Common myeloid progenitor, CD34-positive (primary cell): ENCODE data around the gene CYB561.

Experiments used
- CTCF ChIA-PET: fragments of 350-600 bp; sonication (Branson Sonifier 250); formaldehyde crosslinking; loops from one replicate; lab custom pipeline; 2021; ENCODE audit warnings: antibody characterized with exemption; lab: Charles Lee
- POLR2A ChIA-PET: fragments of 350-600 bp; sonication (Branson Sonifier 250); formaldehyde crosslinking; loops from one replicate; lab custom pipeline; 2021; ENCODE audit warnings: antibody characterized with exemption; lab: Charles Lee
- DNase-seq, 3 donors: peaks; one replicate each; pipeline versions ENCODE4 v3.0.0 to v3.0.0-alpha.2; 2013
- H3K27ac ChIP-seq, 2 experiments: 1 replicate in 1 of 2; 2 replicates in 1 of 2; pipeline ENCODE4 v1.7.0; 2013; ENCODE audit warnings: inconsistent platforms in 2 of 2, low read length in 2 of 2, mild to moderate bottlenecking in 2 of 2, low read depth in 1 of 2, moderate library complexity in 1 of 2; ENCODE audit not compliant: severe bottlenecking in 2 of 2, insufficient read depth in 1 of 2, poor library complexity in 1 of 2
- H3K27me3 ChIP-seq, 5 experiments: replicated peaks in 2 of 5; 1 replicate in 3 of 5; 2 replicates in 2 of 5; pipeline versions ENCODE4 v1.6.1 to v1.7.0; 2013; ENCODE audit warnings: low read length in 4 of 5, mild to moderate bottlenecking in 2 of 5, moderate library complexity in 2 of 5, inconsistent platforms in 1 of 5; ENCODE audit not compliant: insufficient read depth in 5 of 5, control insufficient read depth in 4 of 5
- H3K36me3 ChIP-seq, 4 experiments: 1 replicate in 2 of 4; 2 replicates in 2 of 4; pipeline versions ENCODE4 v1.6.1 to v1.7.0; 2013; ENCODE audit warnings: low read length in 3 of 4, control low read depth in 1 of 4, mild to moderate bottlenecking in 1 of 4; ENCODE audit not compliant: control insufficient read depth in 4 of 4, insufficient read depth in 4 of 4
- H3K4me1 ChIP-seq, 4 experiments: 1 replicate in 3 of 4; 2 replicates in 1 of 4; pipeline versions ENCODE4 v1.6.1 to v1.7.1; 2013; ENCODE audit warnings: low read length in 3 of 4, mild to moderate bottlenecking in 3 of 4, control low read depth in 1 of 4, inconsistent platforms in 1 of 4, moderate library complexity in 1 of 4; ENCODE audit not compliant: control insufficient read depth in 4 of 4, insufficient read depth in 4 of 4; ENCODE audit errors: control extremely low read depth in 1 of 4
- H3K4me3 ChIP-seq, 7 experiments: 1 replicate in 4 of 7; 2 replicates in 3 of 7; pipeline versions ENCODE4 v1.5.1 to v1.7.0; 2013; ENCODE audit warnings: mild to moderate bottlenecking in 7 of 7, low read length in 6 of 7, moderate library complexity in 6 of 7, inconsistent platforms in 2 of 7, low read depth in 2 of 7, control low read depth in 1 of 7; ENCODE audit not compliant: insufficient read depth in 4 of 7, control insufficient read depth in 1 of 7; ENCODE audit errors: extremely low read depth in 1 of 7
- H3K9me3 ChIP-seq, 5 experiments: 1 replicate in 4 of 5; 2 replicates in 1 of 5; pipeline versions ENCODE4 v1.6.1 to v1.7.1; 2013; ENCODE audit warnings: low read length in 4 of 5, mild to moderate bottlenecking in 2 of 5, inconsistent platforms in 1 of 5, low read depth in 1 of 5, moderate library complexity in 1 of 5; ENCODE audit not compliant: control insufficient read depth in 4 of 5, insufficient read depth in 2 of 5; ENCODE audit errors: control extremely low read depth in 1 of 5
- WGBS: methylation state at CpG from one replicate; pipeline ENCODE4 v1.1.5; 2013; ENCODE audit not compliant: insufficient coverage; 5-methylcytosine and 5-hydroxymethylcytosine counted together

Gene CYB561

DNA sequence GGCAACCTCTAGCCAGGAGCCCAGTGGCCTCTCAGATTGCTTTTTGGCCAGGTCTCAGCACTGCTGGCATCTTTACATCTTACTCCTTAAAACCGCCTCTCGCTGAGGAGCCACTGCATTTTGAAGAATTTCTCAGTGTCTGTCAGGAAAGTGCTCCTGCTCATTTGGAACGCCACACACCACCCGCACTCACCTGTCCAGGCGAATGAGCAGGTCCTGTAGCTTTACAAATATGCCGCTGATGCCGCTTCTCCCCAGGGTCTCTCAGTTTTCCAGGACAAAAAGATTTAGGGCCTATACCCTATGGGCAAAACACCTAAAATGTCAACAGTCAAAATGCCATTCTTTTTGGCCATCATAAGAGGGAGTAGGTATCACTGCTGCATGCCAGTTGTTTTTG lies 22.1 kb downstream of the CYB561 start:
- H3K27me3 ChIP-seq = no peaks in the 10 kb centered on the region
- ChIA-PET CTCF (interaction anchor here (0.6 to 27.9 kb wide), 11 partner anchors 10 to 279 kb away, joined by 3 to 562 read pairs (median 3); partner anchors contain the start of genes ACE and CYB561), POLR2A (no interaction called here)
- peaks cover 19 to 86% (median 83%) of the 10 kb centered on the region in 4 experiments for H3K4me1 ChIP-seq
- DNase-seq = no peak
- H3K36me3 ChIP-seq = peaks cover 0 to 5% (median under 1%) of the 10 kb centered on the region in 4 experiments
- no peaks in the 10 kb centered on the region for H3K9me3 ChIP-seq
- H3K4me3 ChIP-seq = peak overlapping the region in 1 of 7 experiments; percentile 26
- WGBS = 100% methylated on average over 7 of the region's 7 CpGs
- no peak overlapping the region for H3K27ac ChIP-seq

DNA sequence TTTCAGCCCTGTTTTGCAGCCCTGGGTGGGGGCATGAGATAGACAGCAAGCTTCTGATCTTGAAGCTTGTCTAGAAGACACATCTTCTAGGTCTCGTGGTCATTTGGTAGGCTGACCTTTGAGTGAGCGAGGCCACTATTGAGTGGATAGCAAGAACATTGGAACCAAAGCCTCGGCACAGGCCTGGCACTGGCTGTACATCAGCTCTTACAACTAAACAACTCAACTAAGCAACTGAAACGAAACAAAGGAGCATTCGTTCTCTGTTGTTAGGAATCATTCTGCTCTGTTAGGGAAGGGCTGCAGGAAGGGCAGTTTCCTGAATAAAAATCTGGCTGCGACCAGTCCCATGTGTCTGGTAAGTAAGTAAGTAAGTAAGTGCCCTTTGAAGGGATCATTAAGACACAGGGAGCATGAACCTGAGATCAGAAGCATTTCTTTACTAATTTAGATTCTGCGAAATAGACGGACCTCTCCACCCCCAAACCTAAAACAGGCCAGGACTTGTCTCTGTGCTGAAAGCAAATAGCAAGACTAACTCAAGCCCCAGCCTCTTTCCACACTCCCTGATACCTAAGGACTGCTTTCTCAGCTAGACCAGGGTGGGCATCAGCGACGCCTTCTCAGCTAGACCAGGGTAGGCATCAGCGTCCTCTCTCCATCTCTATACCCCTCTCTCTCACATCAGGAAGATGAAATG lies 22.7 kb downstream of the CYB561 start:
- H3K27ac ChIP-seq = no peak overlapping the region
- H3K4me1 ChIP-seq = peaks cover 19 to 90% (median 84%) of the 10 kb centered on the region in 4 experiments
- WGBS = 60% methylated on average over 8 of the region's 11 CpGs
- ChIA-PET CTCF (interaction anchor here (0.6 to 27.9 kb wide), 11 partner anchors 10 to 279 kb away, joined by 3 to 562 read pairs (median 3); partner anchors contain the start of genes ACE and CYB561), POLR2A (no interaction called here)
- H3K4me3 ChIP-seq = peak overlapping the region in 4 of 7 experiments; percentile 3 to 41 (median 28)
- H3K36me3 ChIP-seq = peaks cover 0 to 5% (median 2%) of the 10 kb centered on the region in 4 experiments
- H3K27me3 ChIP-seq = no peaks in the 10 kb centered on the region
- no peak for DNase-seq
- H3K9me3 ChIP-seq = no peaks in the 10 kb centered on the region

DNA sequence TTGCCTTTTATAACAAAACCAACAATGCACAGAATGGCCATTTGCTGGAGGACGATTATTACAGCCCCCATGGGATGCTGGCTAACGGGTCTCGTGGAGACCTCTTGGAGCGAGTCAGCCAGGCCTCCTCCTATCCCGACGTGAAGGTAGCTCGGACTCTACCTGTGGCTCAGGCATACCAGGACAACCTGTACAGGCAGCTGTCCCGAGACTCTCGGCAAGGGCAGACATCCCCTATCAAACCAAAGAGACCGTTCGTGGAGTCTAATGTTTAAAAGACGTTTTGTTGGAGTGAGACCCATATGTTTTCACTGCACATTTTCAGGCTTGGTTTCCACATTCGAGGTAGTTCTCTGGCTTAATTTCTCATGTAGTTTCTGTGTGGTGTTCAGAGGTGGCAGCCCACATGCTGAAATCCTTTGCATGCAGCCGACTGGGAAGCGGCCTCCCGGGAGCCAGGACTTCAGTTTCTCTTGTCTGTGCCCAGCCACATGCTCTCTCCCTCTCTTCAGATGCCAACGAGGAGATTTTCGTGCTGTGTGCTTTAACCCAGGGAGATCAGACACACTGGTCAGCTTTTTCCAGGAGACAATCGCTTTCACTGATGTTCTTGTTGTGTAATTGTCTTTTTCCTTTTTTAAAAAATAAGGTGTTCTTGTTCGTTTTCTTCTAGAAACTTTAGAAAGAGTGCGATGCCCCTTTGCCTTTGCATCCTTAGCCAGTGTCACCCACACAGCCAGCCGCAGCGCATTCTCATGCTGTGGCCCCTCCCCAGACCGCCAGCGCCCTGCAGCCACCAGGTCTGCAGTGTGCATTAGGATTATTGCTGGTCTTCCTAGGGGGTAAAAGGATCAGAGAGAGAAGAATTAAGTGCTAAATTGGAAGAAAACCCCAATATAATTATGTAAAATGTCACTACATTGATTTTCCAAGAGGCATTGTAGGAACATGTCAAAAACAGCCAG lies 24.1 kb downstream of the CYB561 start:
- Histone ChIP-seq H3K4me3 (no peak overlapping the region), H3K27ac (no peak overlapping the region), H3K27me3 (no peaks in the 10 kb centered on the region), H3K9me3 (no peaks in the 10 kb centered on the region), H3K4me1 (peaks cover 12 to 78% (median 72%) of the 10 kb centered on the region in 4 experiments), H3K36me3 (peaks cover 0 to 5% (median 2%) of the 10 kb centered on the region in 4 experiments)
- DNase-seq = no peak
- POLR2A ChIA-PET = no interaction called here
- CTCF ChIA-PET = interaction anchor here (1.0 to 27.9 kb wide), 4 partner anchors 18 to 190 kb away, joined by 3 to 562 read pairs (median 200); partner anchors contain the start of genes ACE and CYB561
- 97% methylated on average over 19 of the region's 25 CpGs for WGBS

DNA sequence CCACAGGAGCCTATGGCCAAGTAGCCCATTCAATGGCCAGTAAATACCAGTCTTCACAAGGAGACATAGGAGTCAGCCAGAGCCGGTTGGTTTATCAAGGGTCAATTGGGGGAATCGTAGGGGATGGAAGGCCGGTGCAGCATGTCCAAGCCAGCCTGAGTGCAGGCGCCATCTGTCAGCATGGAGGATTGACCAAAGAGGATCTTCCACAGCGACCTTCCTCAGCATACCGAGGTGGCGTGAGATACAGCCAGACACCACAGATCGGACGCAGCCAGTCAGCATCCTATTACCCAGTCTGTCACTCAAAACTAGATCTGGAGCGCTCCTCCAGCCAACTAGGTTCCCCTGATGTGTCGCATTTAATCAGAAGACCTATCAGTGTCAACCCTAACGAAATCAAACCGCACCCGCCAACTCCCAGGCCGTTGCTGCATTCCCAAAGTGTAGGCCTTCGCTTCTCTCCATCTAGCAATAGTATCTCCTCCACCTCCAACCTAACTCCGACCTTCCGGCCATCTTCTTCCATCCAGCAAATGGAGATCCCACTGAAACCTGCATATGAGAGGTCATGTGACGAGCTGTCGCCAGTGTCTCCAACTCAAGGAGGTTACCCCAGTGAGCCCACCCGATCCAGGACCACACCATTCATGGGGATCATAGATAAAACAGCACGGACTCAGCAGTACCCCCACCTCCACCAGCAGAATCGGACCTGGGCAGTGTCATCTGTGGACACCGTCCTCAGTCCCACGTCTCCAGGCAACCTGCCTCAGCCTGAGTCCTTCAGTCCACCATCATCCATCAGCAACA lies 25.0 kb downstream of the CYB561 start:
- no peaks in the 10 kb centered on the region for H3K27me3 ChIP-seq
- POLR2A ChIA-PET = interaction anchor here (0.8 to 2.2 kb wide), 5 partner anchors 11 to 57 kb away, joined by 3 to 15 read pairs (median 6); partner anchors contain the start of gene CYB561
- CTCF ChIA-PET = interaction anchor here (1.0 to 27.9 kb wide), 6 partner anchors 14 to 195 kb away, joined by 3 to 562 read pairs (median 45); partner anchors contain the start of genes ACE and CYB561
- H3K27ac ChIP-seq = peak overlapping the region in 1 of 2 experiments; percentile 74
- 89% methylated on average over 19 of the region's 25 CpGs for WGBS
- H3K9me3 ChIP-seq = no peaks in the 10 kb centered on the region
- H3K4me1 ChIP-seq = peaks cover 12 to 69% (median 63%) of the 10 kb centered on the region in 4 experiments
- H3K4me3 ChIP-seq = peak overlapping the region in 1 of 7 experiments; percentile 31
- no peak for DNase-seq
- H3K36me3 ChIP-seq = peaks cover 0 to 8% (median 2%) of the 10 kb centered on the region in 4 experiments

DNA sequence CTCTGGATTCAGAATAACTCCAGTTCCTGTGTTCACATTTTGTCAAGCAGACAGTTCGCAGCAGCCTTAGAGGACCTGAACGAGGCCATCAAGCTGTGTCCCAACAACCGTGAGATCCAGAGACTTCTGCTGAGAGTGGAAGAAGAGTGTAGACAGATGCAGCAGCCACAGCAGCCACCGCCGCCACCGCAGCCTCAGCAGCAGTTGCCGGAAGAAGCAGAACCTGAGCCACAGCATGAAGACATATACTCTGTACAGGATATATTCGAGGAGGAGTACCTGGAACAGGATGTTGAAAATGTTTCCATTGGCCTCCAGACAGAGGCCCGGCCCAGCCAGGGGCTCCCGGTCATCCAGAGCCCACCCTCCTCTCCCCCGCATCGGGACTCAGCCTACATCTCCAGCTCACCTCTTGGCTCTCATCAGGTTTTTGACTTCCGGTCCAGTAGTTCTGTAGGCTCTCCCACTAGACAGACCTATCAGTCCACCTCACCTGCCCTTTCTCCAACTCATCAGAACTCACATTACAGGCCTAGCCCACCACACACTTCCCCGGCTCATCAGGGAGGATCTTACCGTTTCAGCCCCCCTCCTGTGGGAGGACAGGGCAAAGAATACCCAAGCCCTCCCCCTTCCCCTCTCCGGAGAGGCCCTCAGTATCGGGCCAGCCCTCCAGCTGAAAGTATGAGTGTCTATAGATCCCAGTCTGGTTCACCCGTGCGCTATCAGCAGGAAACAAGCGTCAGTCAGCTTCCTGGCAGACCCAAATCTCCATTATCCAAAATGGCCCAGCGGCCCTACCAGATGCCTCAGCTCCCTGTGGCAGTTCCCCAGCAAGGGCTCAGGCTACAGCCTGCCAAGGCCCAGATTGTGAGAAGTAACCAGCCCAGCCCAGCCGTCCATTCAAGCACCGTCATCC lies 25.9 kb downstream of the CYB561 start:
- POLR2A ChIA-PET = interaction anchor here (0.8 to 2.2 kb wide), 6 partner anchors 12 to 58 kb away, joined by 3 to 15 read pairs (median 5); partner anchors contain the start of gene CYB561
- Histone ChIP-seq H3K4me3 (peak overlapping the region in 4 of 7 experiments; percentile 7 to 42 (median 24)), H3K27ac (peak overlapping the region; percentile 25 to 74), H3K36me3 (peaks cover 0 to 16% (median 2%) of the 10 kb centered on the region in 4 experiments), H3K9me3 (no peaks in the 10 kb centered on the region), H3K4me1 (peaks cover 12 to 65% (median 56%) of the 10 kb centered on the region in 4 experiments), H3K27me3 (no peaks in the 10 kb centered on the region)
- CTCF ChIA-PET = interaction anchor here (1.2 to 21.1 kb wide), 4 partner anchors 13 to 196 kb away, joined by 4 to 359 read pairs (median 45); partner anchors contain the start of gene CYB561
- peak; percentile 98 to 100 (median 99) for DNase-seq
- WGBS = 4% methylated on average over 17 of the region's 23 CpGs
